Neural progenitor cell (in vitro differentiated cells): ENCODE measurements around the gene OTUD1.

Experiments used
- CTCF ChIP-seq: fragments of 200-600 bp; sonication (generic); IDR thresholded peaks from 2 replicates; pipeline ENCODE4 v1.5.1; 2017; ENCODE audit warnings: antibody characterized with exemption, mild to moderate bottlenecking
- EZH2 ChIP-seq: fragments of 200-600 bp; sonication (generic); IDR thresholded peaks from 2 replicates; pipeline ENCODE4 v1.6.1; 2017; ENCODE audit warnings: antibody characterized with exemption, mild to moderate bottlenecking, moderate library complexity

- no peak for TF ChIP-seq CTCF
- no peak for TF ChIP-seq EZH2
Measured at GRCh38 chr10:23391821-23392220, 47.1 kb upstream of the OTUD1 start.
